PC-3 (cell line): ENCODE results near the gene NAP1L1.

Source experiments
- CTCF ChIP-seq: fragments of 300-600 bp; sonication (generic); conservative IDR thresholded peaks from 2 replicates; pipeline ENCODE4 v1.5.1; 2017; ENCODE audit warnings: antibody characterized with exemption, low read depth, mild to moderate bottlenecking, low read length
- EZH2 ChIP-seq: fragments of 300-600 bp; sonication (generic); IDR thresholded peaks from one replicate; pipeline ENCODE4 v1.6.1; 2017; ENCODE audit warnings: antibody characterized with exemption, mild to moderate bottlenecking, low read length; ENCODE audit not compliant: unreplicated experiment
- EZH2phosphoT487 ChIP-seq: fragments of 300-600 bp; sonication (generic); IDR thresholded peaks from 2 replicates; pipeline ENCODE4 v1.6.1; 2018; ENCODE audit warnings: mild to moderate bottlenecking, antibody characterized with exemption, low read length, borderline replicate concordance

DNA sequence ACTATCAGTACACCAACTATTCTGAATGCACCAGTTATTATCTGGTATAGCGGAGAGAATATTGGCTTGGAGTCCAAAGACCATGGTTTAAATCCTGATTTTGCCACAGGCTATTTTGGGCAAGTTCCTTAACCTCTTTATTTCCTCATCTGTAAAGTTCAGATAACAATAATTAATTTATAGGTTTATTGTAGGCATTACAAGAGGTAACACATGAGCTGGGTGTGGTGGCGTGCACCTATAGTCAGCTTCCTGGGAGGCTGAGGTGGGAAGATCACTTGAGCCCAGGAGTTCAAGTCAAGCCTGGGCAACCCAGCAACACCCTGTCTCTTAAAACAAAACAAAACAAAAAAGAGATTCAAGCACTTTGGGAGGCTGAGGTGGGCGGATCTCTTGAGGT, 76.1 kb downstream of the NAP1L1 start:
- TF ChIP-seq CTCF: no peak
- no peak for TF ChIP-seq EZH2phosphoT487
- no peak for TF ChIP-seq EZH2
